Liver (tissue), 3 donors: Measurements from ENCODE around the gene ZSCAN30.

Source experiments
- JUND ChIP-seq, 2 donors: IDR thresholded peaks; 2 replicates each; pipeline ENCODE4 v1.6.1; 2016; ENCODE audit warnings: antibody characterized with exemption in 2 of 2
- TF ChIP-seq, protein P1 (sequence below): IDR thresholded peaks from 2 replicates; pipeline ENCODE4 v1.6.1; 2016; ENCODE audit warnings: antibody characterized with exemption
- TF ChIP-seq, protein P2 (sequence below): fragments of 150-350 bp; IDR thresholded peaks from 2 replicates; pipeline ENCODE4 v1.5.1; 2017; ENCODE audit warnings: improper control_type of control experiment, low read depth, low read length; ENCODE audit not compliant: missing input control
- TF ChIP-seq, protein P3 (sequence below): IDR thresholded peaks from 2 replicates; pipeline ENCODE4 v1.6.1; 2016; ENCODE audit warnings: antibody characterized with exemption
- TF ChIP-seq, protein P4 (sequence below): IDR thresholded peaks from 2 replicates; pipeline ENCODE4 v1.6.1; 2016; ENCODE audit warnings: antibody characterized with exemption
- donor health status: healthy.
- donor health status: healthy.

DNA sequence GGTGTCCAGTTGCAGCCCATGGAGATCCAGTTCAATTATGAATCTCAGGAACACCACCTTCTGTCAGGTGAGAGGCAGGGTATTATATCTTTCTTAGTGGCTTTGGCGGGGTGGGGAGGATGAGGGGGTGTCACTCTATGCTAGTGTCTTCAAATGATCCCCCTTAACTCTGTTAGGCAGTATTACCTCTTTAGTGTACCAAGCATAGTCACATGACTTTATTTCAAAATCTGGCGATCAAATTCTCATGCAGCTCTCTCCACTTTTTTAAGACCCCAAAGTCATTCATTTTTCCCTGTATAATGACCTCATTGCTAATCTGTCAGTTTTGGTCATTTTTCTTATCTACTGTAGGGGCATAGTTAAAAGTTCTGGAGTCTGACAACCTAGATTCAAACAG is 1.1 kb upstream of the ZSCAN30 start:
- TF ChIP-seq, protein P1, sequence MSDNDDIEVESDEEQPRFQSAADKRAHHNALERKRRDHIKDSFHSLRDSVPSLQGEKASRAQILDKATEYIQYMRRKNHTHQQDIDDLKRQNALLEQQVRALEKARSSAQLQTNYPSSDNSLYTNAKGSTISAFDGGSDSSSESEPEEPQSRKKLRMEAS = no peak
- TF ChIP-seq, protein P2, sequence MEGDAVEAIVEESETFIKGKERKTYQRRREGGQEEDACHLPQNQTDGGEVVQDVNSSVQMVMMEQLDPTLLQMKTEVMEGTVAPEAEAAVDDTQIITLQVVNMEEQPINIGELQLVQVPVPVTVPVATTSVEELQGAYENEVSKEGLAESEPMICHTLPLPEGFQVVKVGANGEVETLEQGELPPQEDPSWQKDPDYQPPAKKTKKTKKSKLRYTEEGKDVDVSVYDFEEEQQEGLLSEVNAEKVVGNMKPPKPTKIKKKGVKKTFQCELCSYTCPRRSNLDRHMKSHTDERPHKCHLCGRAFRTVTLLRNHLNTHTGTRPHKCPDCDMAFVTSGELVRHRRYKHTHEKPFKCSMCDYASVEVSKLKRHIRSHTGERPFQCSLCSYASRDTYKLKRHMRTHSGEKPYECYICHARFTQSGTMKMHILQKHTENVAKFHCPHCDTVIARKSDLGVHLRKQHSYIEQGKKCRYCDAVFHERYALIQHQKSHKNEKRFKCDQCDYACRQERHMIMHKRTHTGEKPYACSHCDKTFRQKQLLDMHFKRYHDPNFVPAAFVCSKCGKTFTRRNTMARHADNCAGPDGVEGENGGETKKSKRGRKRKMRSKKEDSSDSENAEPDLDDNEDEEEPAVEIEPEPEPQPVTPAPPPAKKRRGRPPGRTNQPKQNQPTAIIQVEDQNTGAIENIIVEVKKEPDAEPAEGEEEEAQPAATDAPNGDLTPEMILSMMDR = no peak
- TF ChIP-seq, protein P3, sequence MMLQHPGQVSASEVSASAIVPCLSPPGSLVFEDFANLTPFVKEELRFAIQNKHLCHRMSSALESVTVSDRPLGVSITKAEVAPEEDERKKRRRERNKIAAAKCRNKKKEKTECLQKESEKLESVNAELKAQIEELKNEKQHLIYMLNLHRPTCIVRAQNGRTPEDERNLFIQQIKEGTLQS = no peak
- TF ChIP-seq JUND (IDR thresholded peaks at IDR 0.05) = no peak
- TF ChIP-seq, protein P4, sequence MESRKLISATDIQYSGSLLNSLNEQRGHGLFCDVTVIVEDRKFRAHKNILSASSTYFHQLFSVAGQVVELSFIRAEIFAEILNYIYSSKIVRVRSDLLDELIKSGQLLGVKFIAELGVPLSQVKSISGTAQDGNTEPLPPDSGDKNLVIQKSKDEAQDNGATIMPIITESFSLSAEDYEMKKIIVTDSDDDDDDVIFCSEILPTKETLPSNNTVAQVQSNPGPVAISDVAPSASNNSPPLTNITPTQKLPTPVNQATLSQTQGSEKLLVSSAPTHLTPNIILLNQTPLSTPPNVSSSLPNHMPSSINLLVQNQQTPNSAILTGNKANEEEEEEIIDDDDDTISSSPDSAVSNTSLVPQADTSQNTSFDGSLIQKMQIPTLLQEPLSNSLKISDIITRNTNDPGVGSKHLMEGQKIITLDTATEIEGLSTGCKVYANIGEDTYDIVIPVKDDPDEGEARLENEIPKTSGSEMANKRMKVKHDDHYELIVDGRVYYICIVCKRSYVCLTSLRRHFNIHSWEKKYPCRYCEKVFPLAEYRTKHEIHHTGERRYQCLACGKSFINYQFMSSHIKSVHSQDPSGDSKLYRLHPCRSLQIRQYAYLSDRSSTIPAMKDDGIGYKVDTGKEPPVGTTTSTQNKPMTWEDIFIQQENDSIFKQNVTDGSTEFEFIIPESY = no peak
